Endothelial cell (in vitro differentiated cells): ENCODE results near the gene PLEKHO1. TPM values are rescaled to one million over a fixed set of nuclear protein-coding genes. Genes with fewer than 3 reads are reported as not detected.
"Not testable (repeated sequence)": the region's sequence is repeated elsewhere in the genome, so short reads cannot be mapped to it uniquely, and the experiment has no call there.

Experiments used
- DNase-seq: peaks from one replicate; pipeline ENCODE4 v3.0.0; 2021; ENCODE audit warnings: low spot score
- H3K27ac Mint-ChIP-seq: one replicate; pipeline ENCODE4 v1.8.0; 2021; ENCODE audit warnings: mixed read lengths, inconsistent platforms; ENCODE audit not compliant: unreplicated experiment
- H3K27me3 Mint-ChIP-seq: one replicate; pipeline ENCODE4 v1.8.0; 2021; ENCODE audit warnings: mild to moderate bottlenecking, moderate library complexity, mixed read lengths, inconsistent platforms; ENCODE audit not compliant: unreplicated experiment
- H3K36me3 Mint-ChIP-seq: one replicate; pipeline ENCODE4 v1.8.0; 2021; ENCODE audit warnings: mild to moderate bottlenecking, low read depth, mixed read lengths, inconsistent platforms; ENCODE audit not compliant: unreplicated experiment
- H3K4me1 Mint-ChIP-seq: one replicate; pipeline ENCODE4 v1.8.0; 2021; ENCODE audit warnings: mild to moderate bottlenecking, mixed read lengths, inconsistent platforms; ENCODE audit not compliant: unreplicated experiment
- H3K4me3 Mint-ChIP-seq: one replicate; pipeline ENCODE4 v1.8.0; 2021; ENCODE audit warnings: mild to moderate bottlenecking, mixed read lengths, inconsistent platforms; ENCODE audit not compliant: unreplicated experiment
- H3K9me3 Mint-ChIP-seq: one replicate; pipeline ENCODE4 v1.8.0; 2021; ENCODE audit warnings: mixed read lengths, inconsistent platforms; ENCODE audit not compliant: unreplicated experiment
- CTCF ChIP-seq: fragments of 200-600 bp; sonication (generic); IDR thresholded peaks from one replicate; pipeline ENCODE4 v1.5.0; 2021; ENCODE audit warnings: antibody characterized with exemption; ENCODE audit not compliant: unreplicated experiment
- total RNA-seq: library from RNA; stranded (reverse); fragmentation: NEBNext Ultra II Directional; extraction: Animal tissue kit (Norgen Biotek cat#: 25700); gene quantifications from one replicate; pipeline ENCODE4 v1.2.1, GENCODE V29; 2021; ENCODE audit not compliant: unreplicated experiment

The PLEKHO1 gene
- total RNA-seq, 1 donor from 2014 or later, result 71.6 TPM

- Mint-ChIP-seq H3K4me3 (no peak overlapping the region), H3K27ac (no peak overlapping the region), H3K9me3 (no peaks in the 10 kb centered on the region), H3K36me3 (no peaks in the 10 kb centered on the region), H3K27me3 (no peaks in the 10 kb centered on the region), H3K4me1 (no peaks in the 10 kb centered on the region)
- no peak for DNase-seq
- no peak for TF ChIP-seq CTCF
Measured at GRCh38 chr1:150126811-150127210, 22.9 kb upstream of the PLEKHO1 start.

GRCh38 chr1:150127464-150127863 is 22.3 kb upstream of the PLEKHO1 start:
- no peak for TF ChIP-seq CTCF
- H3K27me3 Mint-ChIP-seq, result no peaks in the 10 kb centered on the region
- H3K9me3 Mint-ChIP-seq, result no peaks in the 10 kb centered on the region
- no peak for DNase-seq
- H3K4me3 Mint-ChIP-seq, result no peak overlapping the region
- H3K4me1 Mint-ChIP-seq, result no peaks in the 10 kb centered on the region
- H3K36me3 Mint-ChIP-seq, result no peaks in the 10 kb centered on the region
- no peak overlapping the region for H3K27ac Mint-ChIP-seq

- Mint-ChIP-seq H3K4me1 (no peaks in the 10 kb centered on the region), H3K36me3 (no peaks in the 10 kb centered on the region), H3K27ac (no peak overlapping the region), H3K9me3 (no peaks in the 10 kb centered on the region), H3K4me3 (no peak overlapping the region), H3K27me3 (no peaks in the 10 kb centered on the region)
- DNase-seq, result no peak
- no peak for TF ChIP-seq CTCF
Measured at GRCh38 chr1:150127868-150128267, 21.8 kb upstream of the PLEKHO1 start.

- TF ChIP-seq CTCF, result no peak
- Mint-ChIP-seq H3K4me1 (peaks cover 4% of the 10 kb centered on the region), H3K27me3 (no peaks in the 10 kb centered on the region), H3K9me3 (no peaks in the 10 kb centered on the region), H3K4me3 (no peak overlapping the region), H3K36me3 (no peaks in the 10 kb centered on the region), H3K27ac (no peak overlapping the region)
- DNase-seq, result no peak
Measured at GRCh38 chr1:150132372-150132771, 17.3 kb upstream of the PLEKHO1 start.

- H3K4me3 Mint-ChIP-seq, result no peak overlapping the region
- peaks cover 4% of the 10 kb centered on the region for H3K4me1 Mint-ChIP-seq
- TF ChIP-seq CTCF, result no peak
- no peaks in the 10 kb centered on the region for H3K9me3 Mint-ChIP-seq
- no peaks in the 10 kb centered on the region for H3K36me3 Mint-ChIP-seq
- no peaks in the 10 kb centered on the region for H3K27me3 Mint-ChIP-seq
- DNase-seq, result no peak
- no peak overlapping the region for H3K27ac Mint-ChIP-seq
Measured at GRCh38 chr1:150134537-150134936, 15.2 kb upstream of the PLEKHO1 start.

GRCh38 chr1:150135400-150135799 is 14.3 kb upstream of the PLEKHO1 start:
- H3K4me3 Mint-ChIP-seq, H3K36me3 Mint-ChIP-seq, H3K4me1 Mint-ChIP-seq, H3K9me3 Mint-ChIP-seq, DNase-seq, H3K27me3 Mint-ChIP-seq, H3K27ac Mint-ChIP-seq: not testable (repeated sequence)
